ENCODE measurements around the gene MRAS. TPM values are rescaled to one million over a fixed set of nuclear protein-coding genes. Genes with fewer than 3 reads are reported as not detected.
A peak's percentile ranks its signal among the peaks of the same experiment; 100 is the strongest.
"Not testable (repeated sequence)": the region's sequence is repeated elsewhere in the genome, so short reads cannot be mapped to it uniquely, and the experiment has no call there.

MRAS gene
- total RNA-seq, 1 donor from 2014 or later: 7.7 TPM

GRCh38 chr3:138412821-138413551 lies 64.6 kb downstream of the MRAS start:
- no peak for DNase-seq (ENCODE audit: low read depth, low spot score)

GRCh38 chr3:138416236-138416635 lies 67.9 kb downstream of the MRAS start:
- not testable (repeated sequence) for DNase-seq (ENCODE audit: low read depth, low spot score)

DNA sequence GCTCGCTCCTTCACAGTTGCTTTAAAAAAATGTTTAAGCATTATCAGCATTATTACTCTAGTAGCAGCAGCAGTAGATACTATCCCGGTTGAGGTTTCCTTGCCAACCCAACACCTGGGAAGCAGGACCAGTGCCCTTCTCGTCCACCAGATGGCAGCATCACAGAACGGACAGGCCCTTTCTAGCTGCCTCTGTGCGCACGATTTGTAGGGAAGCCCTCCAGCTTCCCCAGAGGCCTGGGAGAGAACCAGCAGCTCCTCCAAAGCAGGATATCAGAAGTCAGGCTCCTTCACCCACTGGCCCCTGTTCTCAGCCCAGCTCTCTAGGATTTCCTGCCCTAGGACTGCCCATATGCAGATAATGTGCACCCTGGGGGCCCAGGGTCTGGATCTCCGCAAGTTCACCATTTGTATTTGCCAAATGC lies 69.2 kb downstream of the MRAS start:
- DNase-seq (ENCODE audit: low read depth, low spot score): peak; percentile 37

DNA sequence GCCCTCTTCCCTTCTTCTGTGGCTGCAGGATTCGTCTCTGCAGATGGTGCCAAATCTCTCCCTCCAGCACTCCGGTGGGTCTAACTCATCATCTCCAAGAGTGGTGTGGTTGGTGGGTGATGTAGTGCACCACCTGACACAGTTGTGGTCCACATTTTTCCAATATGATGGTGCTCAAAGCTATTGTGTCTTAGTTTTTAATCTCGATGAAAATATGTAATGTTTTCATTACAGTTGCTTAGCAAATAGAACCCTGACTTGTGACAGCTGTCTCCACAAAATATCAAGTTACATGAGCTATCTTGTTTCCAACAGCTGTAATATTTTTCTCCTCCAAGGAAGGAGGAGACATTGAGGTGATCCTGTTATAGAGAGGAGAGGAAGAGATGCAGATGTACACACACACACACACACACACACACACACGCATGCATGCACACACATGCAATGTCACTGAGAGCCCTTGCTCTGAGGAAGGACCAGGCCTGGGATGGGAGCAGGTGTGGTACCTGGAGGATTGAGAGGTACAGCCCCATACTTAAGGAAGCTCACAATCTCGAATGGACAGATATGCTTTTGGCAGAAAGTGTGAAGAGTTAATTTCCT lies 70.3 kb downstream of the MRAS start:
- DNase-seq (ENCODE audit: low read depth, low spot score): no peak

GRCh38 chr3:138423316-138423715 lies 74.9 kb downstream of the MRAS start:
- no peak for DNase-seq (ENCODE audit: low read depth, low spot score)

DNA sequence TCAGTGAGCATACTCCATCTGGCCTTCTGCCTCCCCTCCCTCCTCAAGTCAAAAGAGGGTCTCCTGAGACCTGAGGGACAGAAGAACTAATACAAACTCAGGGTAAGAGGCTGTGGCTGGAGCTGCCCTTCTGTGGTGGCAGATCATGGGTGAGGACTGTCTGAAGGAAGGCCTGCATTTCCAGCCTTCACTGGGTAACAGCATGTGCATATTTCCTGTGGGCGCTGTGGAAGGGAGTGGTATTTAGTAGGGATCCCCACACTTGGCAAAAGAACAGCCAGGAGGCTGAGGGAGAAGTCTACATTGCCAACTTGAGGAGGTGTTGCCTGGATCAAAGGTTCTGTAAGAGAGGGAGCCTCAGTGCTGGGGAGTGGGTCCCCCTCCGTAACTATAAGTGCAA lies 75.9 kb downstream of the MRAS start:
- no peak for DNase-seq (ENCODE audit: low read depth, low spot score)

- no peak for DNase-seq (ENCODE audit: low read depth, low spot score)
These were observed 77.8 kb downstream of the MRAS start for GRCh38 chr3:138426211-138426610.

DNA sequence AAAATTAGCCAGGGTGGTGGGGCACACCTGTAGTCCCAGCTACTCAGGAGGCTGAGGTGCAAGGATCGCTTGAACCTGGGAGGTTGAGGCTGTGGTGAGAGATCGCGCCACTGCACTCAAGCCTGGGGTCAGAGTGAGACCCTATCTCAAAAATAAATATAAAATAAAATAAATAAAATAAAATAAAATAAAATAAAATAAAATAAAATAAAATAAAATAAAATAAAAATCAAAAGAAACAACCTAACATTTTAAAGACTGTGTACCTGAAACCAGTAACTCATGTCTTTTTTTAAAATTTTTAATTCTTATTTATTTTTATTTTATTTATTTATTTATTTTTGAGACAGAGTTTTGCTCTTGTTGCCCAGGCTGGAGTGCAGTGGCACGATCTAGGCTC lies 78.4 kb downstream of the MRAS start:
- DNase-seq (ENCODE audit: low read depth, low spot score): not testable (repeated sequence)

DNA sequence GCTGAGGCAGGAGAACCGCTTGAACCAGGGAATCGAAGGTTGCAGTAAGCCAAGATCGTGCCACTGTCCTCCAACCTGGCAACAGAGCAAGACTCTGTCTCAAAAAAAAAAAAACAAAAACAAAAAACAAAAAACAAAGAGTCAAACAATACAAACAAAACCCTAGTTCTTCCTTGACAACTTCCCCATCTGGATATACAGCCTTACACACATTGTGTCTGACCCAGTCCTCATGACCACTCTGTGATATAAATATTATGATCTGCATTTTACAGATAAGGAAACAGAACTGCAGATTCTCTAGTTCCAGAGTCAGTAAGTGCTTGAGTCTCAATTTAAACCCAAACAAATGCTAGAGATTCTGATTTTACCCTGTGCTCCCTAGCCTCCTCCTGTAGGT lies 81.3 kb downstream of the MRAS start:
- no peak for DNase-seq (ENCODE audit: low read depth, low spot score)

- DNase-seq (ENCODE audit: low read depth, low spot score): no peak
These were observed 84.3 kb downstream of the MRAS start for GRCh38 chr3:138432576-138433240.

DNA sequence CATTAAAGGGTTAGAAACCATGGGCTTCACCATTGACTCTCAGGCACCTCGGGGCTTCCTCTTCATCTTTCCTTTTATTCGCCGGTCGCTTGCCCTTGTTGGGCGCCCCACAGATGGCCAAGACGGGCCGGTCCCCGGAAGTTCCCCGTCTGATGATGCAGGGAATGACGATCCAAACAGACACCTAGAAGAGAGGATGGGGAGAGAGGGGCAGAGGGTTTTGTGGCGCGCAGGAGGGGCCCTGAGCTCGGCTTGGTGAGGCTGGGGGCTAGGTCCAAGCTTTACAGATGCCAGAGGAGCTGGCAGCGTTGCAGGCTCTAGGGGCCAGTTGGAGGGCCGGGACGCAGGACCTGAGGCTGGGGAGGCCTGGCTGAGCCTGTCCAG lies 85.5 kb downstream of the MRAS start:
- DNase-seq (ENCODE audit: low read depth, low spot score): no peak

GRCh38 chr3:138434276-138434874 lies 86.0 kb downstream of the MRAS start, which contains the start of gene ESYT3:
ESYT3 (plus strand) TSS chr3:138434616; CDS start chr3:138434799, 183 bp downstream.
- DNase-seq (ENCODE audit: low read depth, low spot score): no peak

- DNase-seq (ENCODE audit: low read depth, low spot score): no peak
These were observed 86.7 kb downstream of the MRAS start for GRCh38 chr3:138434875-138435772.

DNA sequence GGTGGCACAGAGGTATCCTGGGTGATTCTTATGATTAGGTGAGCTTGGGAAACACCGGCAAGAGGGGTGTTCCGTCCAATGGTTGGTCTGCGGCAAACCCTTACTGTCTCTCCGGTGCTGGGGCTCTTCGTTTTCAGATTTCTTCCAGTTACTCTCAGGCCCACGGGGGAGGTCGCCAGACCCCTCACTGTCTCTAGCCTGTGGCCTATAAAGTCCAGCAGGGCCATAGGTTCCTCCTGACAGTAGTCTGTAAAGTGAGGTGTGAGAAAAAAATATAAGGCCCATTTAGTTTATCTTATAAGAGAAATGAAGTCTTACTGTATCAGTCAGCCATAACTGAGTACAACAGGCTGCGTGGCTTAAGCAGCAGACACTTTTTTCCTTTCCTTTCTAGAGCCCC lies 87.5 kb downstream of the MRAS start:
- DNase-seq (ENCODE audit: low read depth, low spot score): no peak

- DNase-seq (ENCODE audit: low read depth, low spot score): no peak
These were observed 88.9 kb downstream of the MRAS start for GRCh38 chr3:138437281-138437680.

DNA sequence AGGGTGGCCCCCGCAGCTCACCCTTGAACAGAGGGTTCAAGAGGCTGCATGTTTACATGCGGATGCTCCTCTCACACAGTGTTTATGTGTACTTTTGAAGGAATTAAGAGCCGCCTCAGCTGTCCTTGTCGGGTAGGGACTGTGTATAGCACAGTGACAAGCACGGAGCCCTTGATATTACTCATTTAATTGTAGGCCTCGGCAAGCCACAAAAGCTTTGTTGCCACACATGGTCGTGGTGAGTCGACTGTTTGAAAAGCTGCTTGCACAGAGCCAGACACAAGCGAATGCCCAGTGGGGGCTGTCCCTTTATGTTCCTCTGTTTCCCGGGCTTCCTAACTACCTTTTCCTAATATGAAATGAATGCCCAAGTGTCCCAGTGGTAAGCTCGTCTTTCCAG lies 90.5 kb downstream of the MRAS start:
- DNase-seq (ENCODE audit: low read depth, low spot score): no peak

GRCh38 chr3:138439646-138440045 lies 91.3 kb downstream of the MRAS start:
- no peak for DNase-seq (ENCODE audit: low read depth, low spot score)

GRCh38 chr3:138440121-138440521 lies 91.7 kb downstream of the MRAS start:
- no peak for DNase-seq (ENCODE audit: low read depth, low spot score)

DNA sequence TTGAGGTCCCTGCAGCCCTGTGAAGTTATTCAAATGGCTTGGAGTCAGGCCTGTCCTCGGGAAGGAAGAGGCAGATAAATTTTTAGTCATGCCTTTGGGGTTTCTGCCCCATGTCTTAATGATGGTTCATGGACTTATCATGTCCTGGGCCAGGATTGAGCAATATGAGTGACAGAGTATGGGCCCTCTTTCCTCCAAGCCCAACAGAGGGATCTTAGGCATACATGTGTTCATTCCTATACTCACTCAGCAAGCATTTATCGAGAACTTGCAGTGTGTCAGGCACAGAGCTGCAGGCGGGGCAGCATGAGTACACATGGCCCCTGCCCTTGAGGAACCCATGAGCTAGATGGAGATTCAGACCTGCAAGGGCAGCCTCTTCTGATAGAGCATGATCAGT lies 92.2 kb downstream of the MRAS start:
- no peak for DNase-seq (ENCODE audit: low read depth, low spot score)

DNA sequence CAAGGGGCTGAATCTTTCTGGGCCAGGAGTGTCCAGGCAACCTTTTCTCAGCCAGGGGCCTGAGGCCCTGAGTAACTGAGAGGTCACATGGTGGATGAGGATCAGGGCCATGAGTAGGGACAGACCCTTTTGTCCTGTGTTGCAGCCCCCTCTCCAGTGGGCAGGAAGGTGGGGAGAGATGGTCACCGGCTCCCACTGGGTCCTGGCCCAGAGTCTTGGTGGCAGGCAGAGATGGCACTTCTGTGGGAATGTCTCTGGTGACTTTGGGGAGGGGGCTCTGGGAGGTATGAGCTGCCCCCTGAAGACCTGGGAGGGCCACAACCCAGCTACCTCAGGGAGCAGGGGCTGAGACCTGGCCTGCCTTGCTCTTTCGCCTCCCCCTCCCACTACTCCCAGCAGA lies 92.9 kb downstream of the MRAS start:
- no peak for DNase-seq (ENCODE audit: low read depth, low spot score)

DNA sequence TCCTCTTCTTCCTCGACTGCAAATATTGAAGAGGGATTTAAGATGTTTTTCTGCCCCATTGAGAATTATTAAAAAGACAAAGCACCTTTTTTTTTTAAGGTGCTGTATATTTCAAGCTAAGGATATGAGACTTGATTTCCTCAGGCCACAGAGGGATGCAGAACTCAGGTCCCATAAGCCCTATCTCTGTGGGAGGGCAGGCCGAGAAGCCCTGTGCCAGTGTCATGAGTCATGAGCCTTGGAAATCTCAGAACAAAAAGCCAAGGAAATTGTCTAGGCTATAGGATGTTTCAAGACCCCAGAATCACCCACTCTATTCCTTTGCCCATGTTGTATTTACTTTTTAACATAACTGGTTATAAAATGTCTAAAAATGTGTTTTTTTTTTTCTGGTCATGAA lies 93.4 kb downstream of the MRAS start:
- no peak for DNase-seq (ENCODE audit: low read depth, low spot score)
